Activated CD4-positive, alpha-beta T cell treated with anti-CD3 and anti-CD28 coated beads, Interleukin-2, amount 50 U/mL, for 24 hours (primary cell): ENCODE results near the gene SPON1.
"Not testable (repeated sequence)": the region's sequence is repeated elsewhere in the genome, so short reads cannot be mapped to it uniquely, and the experiment has no call there.

ENCODE experiments used
- DNase-seq, 2 donors: peaks; one replicate each; pipeline ENCODE4 v3.0.0-alpha.2; 2020; ENCODE audit warnings: low read depth in 1 of 2, low spot score in 1 of 2

Gene SPON1

DNA sequence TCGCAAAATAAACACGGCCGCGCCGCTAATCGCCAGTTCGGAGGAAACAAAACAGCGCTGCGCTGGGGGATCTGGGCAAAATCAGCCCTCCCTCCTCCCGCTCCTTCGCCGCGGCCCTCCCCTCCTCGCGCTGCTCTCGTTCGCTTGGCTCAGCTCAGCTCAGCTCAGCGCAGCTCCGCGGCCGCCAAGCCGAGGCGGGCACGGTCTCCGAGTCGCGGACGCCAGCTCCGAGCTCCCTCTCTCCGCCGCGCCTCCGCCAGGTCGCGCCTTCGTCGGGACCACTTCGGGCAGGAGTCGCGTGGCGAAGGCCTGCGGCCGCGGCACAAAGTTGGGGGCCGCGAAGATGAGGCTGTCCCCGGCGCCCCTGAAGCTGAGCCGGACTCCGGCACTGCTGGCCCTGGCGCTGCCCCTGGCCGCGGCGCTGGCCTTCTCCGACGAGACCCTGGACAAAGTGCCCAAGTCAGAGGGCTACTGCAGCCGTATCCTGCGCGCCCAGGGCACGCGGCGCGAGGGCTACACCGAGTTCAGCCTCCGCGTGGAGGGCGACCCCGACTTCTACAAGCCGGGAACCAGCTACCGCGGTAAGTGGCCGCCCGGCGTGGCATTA is at the start of gene SPON1:
Gene SPON1 (plus strand): TSS at position 162 of the 607 bp plus-strand sequence. CDS start 182 bp downstream, at position 344.
- DNase-seq, result peak; percentile 15 to 20

DNA sequence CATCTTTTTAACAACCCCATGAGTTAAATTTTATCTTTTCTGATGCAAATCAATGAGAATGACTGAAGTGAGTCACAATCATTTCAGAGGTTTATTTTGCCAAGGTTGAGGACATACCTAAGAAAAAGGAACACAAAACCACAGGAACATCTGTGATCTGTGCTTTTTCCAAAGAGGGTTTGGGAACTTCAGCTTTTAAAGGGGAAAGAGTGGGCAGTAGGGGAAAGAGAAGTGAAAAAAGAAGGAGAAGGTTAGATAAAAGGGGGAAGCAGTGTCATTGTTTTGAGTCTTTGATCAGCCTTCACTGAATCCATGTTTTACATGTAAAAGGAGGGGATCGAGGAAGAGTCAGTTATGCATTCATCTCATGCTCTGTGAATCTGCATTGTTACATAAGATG is 45.3 kb upstream of the SPON1 start:
- DNase-seq, result no peak

DNA sequence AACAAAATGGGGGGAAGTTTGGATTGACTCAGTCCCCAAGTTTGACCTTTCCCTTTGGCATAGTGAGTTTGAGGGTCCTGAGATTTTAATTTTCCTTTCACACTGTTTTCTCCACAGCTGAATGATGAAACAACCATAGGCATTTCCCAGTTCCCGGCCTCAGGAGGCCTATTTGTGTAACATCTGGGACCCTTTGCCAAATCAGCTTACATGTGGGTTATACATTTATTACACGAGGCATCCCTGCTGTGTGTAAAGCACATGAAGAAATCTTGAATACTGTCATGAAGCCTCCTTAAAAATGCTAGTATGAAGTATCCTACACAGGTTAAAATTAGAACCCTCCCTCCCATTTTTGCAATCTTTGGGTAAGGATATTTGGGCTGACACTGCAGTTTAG is 44.6 kb upstream of the SPON1 start:
- DNase-seq, result no peak

DNA sequence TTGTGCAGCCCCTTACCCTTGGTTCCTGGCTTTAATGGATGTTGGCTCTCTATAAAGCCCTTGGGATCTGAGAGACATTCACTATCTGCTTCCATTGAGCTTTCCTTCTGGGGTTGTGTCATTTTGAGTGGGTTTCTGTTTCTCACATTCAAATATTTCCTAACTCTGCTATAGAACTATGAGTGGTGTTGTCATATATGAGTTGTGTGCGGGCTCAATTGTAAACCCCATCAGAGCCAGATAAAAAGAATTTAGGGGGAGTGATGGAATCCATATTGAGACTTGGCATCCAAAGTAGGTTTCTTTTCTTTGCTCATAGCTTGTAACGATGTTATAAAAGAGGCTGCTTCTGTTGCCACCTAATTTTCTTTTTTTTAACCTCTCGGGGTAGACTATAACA is 41.8 kb upstream of the SPON1 start:
- no peak for DNase-seq

DNA sequence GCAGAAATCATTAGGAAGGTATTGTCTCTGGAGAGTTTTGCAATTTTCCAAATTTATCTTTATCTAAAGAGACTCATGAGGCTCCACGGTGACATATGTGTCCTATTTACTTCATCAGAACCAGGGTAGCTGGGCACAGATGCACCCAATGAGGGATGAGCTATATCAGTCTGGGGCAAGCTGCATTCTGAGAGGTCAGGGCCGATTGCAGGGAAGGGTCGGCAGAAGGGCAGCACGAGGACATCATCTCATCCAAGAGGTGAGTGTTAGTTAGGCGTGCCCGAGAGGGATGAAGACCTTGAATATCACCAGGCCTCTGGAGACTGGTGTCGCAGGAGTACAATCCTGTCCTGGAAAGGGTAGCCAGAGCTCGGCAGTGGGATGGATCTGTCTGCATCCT is 41.0 kb upstream of the SPON1 start:
- no peak for DNase-seq

DNA sequence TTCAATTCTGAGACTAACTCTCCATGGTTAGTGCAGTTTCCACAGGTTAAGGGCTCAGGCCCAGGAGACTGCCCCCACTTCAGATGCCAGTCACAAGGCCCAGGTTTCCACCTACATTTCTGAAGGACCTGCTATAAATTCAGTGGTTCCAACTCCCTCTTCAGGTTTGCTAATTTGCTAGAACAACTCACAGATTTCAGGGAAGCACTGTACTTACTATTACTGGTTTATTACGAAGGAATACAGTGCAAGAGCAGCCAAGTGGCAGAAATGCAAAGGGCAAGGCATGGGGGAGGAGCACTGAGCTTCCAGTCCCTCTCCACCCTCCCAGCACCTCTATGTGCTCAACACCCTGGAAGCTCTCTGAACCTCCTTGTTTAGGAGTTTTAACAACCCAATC is 39.3 kb upstream of the SPON1 start:
- DNase-seq, result no peak

DNA sequence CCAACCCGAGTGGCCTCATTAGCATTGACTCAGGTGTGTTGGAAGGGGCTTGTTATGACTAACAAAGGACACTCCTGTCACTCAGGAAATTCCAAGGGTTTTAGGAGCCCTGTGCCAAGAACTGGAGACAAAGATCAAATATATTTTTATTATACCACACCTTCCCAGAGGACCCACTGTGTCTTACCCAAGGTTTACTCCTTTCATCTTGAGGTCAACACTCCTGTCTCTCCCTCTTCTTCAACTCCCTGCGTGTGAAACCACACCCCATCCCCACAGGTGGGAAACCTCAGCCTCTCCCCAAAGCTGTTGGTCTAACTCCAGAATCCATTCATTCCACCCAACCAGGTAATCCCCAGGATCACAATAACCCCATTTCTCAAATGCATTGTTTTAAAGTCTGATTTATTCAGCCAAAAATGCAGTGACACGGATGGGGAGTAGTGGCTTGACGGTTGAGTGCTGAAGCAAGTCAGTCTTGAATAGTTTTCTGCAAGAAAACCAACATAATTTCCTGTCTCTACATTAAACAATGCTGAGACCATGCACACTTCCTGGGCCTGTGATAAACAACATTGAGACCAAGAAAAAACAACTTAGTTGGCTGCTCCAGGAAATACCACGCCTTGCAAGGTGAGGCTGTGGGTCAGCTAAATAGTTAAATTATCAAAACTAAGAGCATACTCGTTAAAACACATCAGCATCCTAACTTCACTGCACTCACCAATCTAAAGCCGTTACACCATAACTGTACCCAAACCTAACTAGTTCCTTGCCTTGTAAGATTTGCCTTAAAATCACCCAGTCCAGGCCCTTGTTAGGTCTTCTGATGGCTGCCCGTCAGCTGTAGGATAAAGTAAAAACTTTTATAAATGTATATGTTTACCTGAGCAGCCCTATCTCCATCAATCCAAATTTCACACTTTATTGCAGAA is 38.5 kb upstream of the SPON1 start:
- DNase-seq, result no peak

DNA sequence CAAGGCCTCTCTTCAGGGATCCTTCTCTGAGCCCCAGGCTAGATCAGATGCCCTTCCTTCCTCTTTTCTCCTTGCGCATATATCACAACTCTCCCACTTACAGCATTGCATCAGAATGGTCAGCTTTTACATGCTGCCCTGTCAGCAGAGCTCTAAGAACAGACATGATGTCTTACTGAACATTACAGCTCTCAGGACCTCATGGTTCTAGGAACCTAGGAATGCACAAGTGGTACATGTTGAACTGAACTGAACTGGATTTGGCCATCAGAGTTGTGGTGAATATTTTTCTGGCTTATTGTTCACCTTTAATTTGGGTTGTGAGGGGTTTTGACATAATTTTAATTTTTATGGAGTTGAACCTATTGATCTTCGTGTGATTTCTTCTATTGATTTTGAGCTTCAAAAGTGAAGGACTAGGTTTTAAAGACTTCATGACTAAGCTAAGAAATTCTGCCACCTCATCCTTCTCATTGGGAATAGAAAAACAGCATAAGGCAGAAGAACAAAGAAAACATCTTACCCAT is 37.7 kb upstream of the SPON1 start:
- DNase-seq, result no peak

DNA sequence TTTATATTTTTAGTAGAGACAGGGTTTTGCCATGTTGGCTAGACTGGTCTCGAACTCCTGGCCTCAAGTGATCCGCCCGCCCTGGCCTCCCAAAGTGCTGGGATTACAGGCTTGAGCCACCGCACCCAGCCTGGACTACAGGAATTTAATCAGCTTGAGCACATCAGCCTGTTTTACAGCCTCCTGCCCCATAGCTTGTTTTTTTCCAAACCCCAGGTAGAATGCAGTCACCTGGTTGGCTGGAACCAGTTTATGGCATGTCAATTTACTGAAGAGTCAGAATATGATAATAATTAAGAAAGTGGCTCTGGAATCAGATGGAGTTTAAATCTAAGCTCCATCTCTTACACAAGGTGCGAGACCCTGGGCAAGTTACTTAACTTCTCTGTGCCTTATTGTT is 36.2 kb upstream of the SPON1 start:
- not testable (repeated sequence) for DNase-seq

DNA sequence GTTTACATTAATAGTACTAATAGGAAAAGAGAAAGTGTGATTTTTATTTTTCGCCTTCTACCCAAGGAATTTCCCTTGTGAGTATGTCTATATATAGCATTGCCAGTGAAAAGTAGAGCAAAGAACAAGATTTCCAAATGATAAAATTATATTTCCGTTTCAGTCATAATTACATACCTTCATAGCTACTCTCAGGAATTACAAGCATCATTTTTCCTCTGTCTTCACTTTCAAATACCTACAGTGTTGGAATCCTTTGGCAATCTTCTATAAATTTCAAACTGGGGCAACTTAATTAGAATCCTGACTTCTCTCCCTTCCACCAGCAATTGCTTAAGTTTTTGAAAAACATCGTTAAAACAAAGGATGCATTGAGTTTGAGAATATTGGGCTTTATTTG is 35.5 kb upstream of the SPON1 start:
- no peak for DNase-seq

DNA sequence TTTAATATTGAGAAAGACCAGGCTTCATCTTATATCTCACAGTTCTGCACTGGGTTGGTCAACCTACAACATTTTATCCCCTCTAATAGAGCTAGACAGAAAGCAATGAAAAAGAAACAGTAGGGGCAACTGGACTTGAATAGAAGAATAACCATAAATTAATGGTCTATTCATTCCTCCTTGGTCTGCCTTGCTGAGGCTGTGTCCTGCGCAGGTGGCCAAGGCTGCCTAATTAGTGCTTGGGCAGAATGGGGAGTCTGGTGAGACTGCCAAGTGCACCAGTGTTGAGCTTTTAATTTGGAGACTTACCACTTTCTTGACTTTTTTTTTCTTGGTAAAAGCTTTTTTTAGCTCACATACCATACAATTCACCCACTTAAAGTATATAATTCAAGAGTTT is 35.0 kb upstream of the SPON1 start:
- no peak for DNase-seq

DNA sequence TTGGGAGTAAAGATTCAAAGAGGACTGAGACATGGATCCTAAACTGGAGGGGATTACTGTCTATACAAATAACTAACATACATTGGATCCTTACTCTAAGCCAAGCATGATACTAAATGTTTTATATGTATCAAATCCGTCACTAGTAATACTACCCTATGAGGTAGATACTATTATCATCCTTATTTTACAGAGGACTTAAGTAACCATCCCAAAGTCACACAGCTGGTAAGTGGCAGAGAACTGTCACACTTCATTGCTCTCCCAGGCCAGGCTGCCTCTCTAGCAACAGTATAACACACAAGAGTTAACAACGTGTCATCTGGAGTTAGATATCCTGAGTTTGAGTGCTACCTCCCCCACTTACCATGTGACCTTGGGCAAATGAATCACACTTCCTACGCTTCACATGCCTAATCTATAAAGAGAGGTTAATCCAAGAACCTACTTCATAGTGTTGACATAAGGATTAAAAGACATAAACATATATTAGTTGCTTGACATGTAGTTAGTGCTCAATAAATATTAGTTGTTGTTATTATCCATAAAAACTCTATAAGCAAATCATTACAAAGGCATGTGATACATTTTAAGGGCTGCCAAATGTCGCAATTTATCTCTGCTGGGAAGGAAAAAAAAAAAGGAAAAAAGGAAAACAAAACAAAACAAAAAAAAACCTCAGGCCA is 33.8 kb upstream of the SPON1 start:
- DNase-seq, result no peak

DNA sequence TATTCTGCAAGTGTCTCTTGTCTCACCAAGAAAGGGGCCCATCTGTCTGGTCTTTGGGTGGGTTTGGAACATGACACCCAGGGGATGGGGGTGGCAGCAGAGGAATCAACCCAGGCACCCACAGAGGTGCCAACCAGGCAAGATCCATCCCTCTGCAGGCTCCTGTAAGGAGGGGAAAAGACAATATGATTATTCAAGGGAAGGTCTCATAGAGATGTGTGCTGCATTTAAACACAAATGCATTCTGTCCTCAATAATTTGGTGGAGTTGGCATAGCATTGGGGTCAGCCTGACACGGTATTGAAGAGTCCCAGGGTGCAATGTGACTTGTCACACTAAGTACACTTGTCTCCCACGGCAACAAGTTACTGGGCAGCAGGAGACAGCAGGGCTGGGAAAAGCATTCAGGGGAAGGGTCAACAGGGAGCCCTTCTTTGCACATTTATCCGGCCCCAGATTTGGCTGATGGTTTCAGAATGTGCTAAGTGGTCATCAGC is 33.1 kb upstream of the SPON1 start:
- DNase-seq, result no peak

DNA sequence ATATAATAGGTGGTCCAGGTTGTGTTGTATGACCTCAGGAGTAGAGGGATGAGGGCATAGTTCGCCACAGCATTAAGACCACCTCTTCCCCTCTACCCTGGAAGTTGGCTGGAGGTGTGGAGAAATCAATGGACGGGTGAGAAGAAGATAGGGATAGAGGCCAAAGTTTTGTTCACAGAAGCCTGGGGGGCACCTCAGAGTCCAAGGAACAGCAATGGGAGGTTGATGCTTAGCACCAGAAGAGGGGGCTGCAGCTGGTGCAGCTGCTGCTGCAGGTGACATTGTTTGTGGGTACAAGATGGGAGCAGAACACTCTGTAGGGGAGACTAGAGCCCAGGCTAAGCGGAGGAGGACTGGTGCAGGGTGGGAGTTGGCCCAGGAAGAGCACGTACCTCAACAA is 31.2 kb upstream of the SPON1 start:
- DNase-seq, result no peak

DNA sequence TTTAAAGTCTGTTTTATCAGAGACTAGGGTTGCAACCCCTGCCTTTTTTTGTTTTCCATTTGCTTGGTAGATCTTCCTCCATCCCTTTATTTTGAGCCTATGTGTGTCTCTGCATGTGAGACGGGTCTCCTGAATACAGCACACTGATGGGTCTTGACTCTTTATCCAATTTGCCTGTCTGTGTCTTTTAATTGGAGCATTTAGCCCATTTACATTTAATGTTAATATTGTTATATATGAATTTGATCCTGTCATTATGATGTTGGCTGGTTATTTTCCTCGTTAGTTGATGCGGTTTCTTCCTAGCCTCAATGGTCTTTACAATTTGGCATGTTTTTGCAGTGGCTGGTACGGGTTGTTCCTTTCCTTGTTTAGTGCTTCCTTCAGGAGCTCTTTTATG is 25.4 kb upstream of the SPON1 start:
- not testable (repeated sequence) for DNase-seq

DNA sequence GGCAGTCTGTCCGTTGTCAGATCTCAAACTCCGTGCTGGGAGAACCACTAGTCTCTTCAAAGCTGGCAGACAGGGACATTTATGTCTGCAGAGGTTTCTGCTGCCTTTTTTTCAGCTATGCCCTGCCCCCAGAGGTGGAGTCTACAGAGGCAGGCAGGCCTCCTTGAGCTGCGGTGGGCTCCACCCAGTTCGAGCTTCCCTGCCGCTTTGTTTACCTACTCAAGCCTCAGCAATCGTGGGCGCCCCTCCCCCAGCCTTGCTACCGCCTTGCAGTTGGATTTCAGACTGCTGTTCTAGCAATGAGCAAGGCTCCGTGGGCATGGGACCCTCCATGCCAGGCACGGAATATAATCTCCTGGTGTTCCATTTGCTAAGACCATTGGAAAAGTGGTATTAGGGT is 23.7 kb upstream of the SPON1 start:
- DNase-seq, result not testable (repeated sequence)

DNA sequence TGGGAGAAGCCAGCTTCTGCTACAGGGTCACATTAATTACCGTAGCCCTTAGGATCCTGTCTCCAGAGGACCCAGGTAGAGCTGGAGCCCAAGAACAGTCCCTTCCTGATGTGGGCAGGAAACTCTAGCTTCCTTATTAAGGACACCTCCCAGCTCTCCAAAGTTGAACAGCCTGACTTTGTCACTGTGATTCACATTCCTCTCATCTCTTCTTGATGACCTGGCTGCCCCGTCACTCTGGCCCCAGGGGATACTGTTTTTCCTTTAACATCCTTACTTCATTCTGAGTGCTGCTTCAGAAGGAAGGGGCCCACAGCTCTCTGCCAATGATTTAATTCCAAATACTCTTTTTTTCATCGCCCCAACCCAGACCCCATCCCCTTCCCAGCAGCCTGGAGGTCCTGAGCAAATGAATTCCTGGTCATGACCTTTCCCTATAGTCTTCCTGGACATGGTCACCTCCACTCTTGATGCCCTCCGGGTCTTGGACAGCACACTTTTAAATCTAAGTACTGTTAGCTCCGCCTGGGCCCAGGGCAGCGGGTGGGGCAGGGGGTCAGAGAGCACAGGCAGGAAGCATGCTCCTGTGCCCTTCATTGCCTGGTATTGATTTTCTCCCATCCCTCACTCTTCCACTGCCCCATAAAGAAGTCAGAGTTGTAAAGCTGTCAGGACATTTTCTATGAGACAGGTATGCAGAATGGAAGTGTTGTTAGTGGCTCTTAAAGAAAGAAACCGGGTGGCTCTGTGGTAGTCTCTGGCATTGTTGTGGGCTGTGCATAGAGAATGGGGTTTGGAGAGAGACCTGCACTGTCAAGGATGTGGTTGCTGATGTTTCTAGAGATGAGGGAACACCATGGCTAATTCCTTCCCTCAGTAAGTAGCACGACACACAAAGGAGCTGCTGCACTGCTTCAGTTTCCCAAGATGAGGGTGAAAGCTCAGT is 22.3 kb upstream of the SPON1 start:
- no peak for DNase-seq

DNA sequence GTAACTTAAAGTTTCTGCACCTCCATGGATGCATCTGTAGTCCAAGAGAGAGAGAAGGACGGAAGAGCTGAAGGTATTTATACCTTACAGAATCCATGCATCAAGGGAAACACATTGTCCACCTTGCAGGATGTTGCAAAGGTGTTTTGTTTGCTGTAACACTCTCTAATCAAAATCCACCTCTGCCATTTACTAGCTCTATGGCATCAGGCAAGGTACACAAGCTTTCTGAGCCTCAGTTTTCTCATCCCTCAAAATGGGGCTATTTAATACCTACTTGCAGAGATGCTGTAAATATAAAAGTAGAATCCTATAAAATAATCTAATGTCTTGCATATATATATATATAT is 21.6 kb upstream of the SPON1 start:
- DNase-seq, result no peak

DNA sequence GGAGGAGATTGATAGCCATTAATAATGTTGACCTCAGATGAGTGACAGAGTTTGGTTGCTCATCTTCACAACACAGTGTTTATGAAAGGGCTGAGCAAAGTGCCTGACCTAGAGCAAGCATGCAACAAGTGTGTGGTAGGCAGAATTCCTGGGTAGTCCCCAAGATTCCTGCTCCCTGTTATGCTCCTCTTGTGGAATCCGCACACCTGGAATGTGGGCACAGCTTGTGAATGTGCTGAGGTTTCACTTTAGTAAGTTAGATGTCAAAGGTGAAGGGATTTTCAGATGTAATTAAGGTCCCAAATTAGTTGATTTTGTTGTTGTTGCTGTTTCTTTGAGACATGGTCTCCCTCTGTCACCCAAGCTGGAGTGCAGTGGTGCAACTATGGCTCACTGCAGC is 20.7 kb upstream of the SPON1 start:
- no peak for DNase-seq

DNA sequence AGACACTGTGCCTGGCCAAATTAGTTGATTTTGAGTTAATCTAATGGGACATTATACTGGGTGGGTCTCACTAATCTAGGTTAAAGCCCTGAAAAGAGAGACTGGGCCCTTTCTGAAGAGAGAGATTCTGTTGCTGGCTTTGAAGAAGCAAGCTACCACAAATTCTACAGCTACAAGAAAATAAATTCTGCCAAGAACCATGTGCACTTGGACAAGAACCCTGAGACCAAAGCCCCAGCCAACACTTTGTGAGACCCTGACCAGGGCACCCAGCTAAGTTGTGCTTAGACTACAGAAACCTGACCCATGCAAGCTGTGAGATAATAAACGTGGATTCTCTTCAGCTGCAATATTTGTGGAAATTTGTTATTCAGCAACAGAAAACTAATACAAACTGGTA is 20.1 kb upstream of the SPON1 start:
- DNase-seq, result no peak

DNA sequence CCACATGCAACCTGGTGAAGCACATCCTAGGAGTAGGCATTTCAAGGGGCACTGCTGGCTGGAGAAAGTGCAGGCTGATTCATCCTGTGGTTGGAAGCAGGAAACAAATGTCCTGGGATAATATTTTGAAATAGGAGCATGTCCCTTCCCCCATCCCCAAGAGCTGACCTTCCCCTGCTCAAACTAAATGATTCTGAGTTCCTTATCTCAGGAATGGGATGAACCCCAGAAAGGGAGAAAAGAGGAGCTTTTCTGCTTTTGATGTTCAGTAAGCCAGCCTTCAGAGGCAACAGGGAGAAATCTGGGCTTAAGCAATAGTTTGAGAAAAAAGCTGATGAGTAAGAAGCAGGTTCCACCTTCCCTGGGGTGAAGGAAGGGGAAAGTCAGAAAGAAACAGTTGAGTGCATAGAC is 19.5 kb upstream of the SPON1 start:
- no peak for DNase-seq
